Loucy (cell line): Measurements from ENCODE around the gene C19orf85.

ENCODE experiments used
- H2AFZ ChIP-seq: fragments of 200-600 bp; sonication (generic); 2 replicates; pipeline ENCODE4 v1.6.0; 2016; ENCODE audit warnings: antibody characterized with exemption, mild to moderate bottlenecking, low read length, moderate library complexity
- H3F3A ChIP-seq: fragments of 200-600 bp; 2 replicates; pipeline ENCODE4 v1.6.0; 2016; ENCODE audit warnings: antibody characterized with exemption, low read depth, mild to moderate bottlenecking
- H3K27me3 ChIP-seq: fragments of 200-600 bp; sonication (generic); 2 replicates; pipeline ENCODE4 v1.6.1; 2014; ENCODE audit warnings: low read length, mild to moderate bottlenecking; ENCODE audit not compliant: insufficient read depth, poor library complexity, severe bottlenecking
- H3K36me3 ChIP-seq: fragments of 200-600 bp; sonication (generic); 2 replicates; pipeline ENCODE4 v1.6.1; 2016; ENCODE audit warnings: low read length; ENCODE audit not compliant: insufficient read depth
- H3K4me1 ChIP-seq: fragments of 200-600 bp; sonication (generic); 2 replicates; pipeline ENCODE4 v1.5.1; 2014; ENCODE audit warnings: low read length, mild to moderate bottlenecking; ENCODE audit not compliant: insufficient read depth, poor library complexity, severe bottlenecking
- H3K4me2 ChIP-seq: fragments of 200-600 bp; sonication (generic); 2 replicates; pipeline ENCODE4 v1.6.0; 2014; ENCODE audit warnings: antibody characterized with exemption, low read length, low read depth, mild to moderate bottlenecking; ENCODE audit not compliant: poor library complexity, severe bottlenecking
- H3K4me3 ChIP-seq: fragments of 200-600 bp; sonication (generic); 2 replicates; pipeline ENCODE4 v1.5.1; 2014; ENCODE audit warnings: low read length, mild to moderate bottlenecking, mixed read lengths; ENCODE audit not compliant: poor library complexity, severe bottlenecking
- H3K79me2 ChIP-seq: fragments of 200-600 bp; sonication (generic); 2 replicates; pipeline ENCODE4 v1.6.1; 2014; ENCODE audit warnings: low read length; ENCODE audit not compliant: insufficient read depth
- H3K9ac ChIP-seq: fragments of 200-600 bp; sonication (generic); 2 replicates; pipeline ENCODE4 v1.6.0; 2014; ENCODE audit warnings: mild to moderate bottlenecking, low read depth, low read length, moderate library complexity; ENCODE audit not compliant: poor library complexity, severe bottlenecking
- H3K9me2 ChIP-seq: fragments of 200-600 bp; sonication (generic); replicated peaks from 2 replicates; pipeline ENCODE4 v1.6.1; 2016; ENCODE audit warnings: low read depth, low read length, mixed read lengths
- H3K9me3 ChIP-seq: fragments of 200-600 bp; sonication (generic); 2 replicates; pipeline ENCODE4 v1.6.1; 2014; ENCODE audit warnings: mild to moderate bottlenecking, antibody characterized with exemption, low read length, low read depth; ENCODE audit not compliant: insufficient read depth
- H4K20me1 ChIP-seq: fragments of 200-600 bp; sonication (generic); 2 replicates; pipeline ENCODE4 v1.6.0; 2014; ENCODE audit warnings: antibody characterized with exemption, low read length, mild to moderate bottlenecking; ENCODE audit not compliant: insufficient read depth, poor library complexity, severe bottlenecking
- CTCF ChIP-seq: fragments of 200-600 bp; sonication (generic); conservative IDR thresholded peaks from 2 replicates; pipeline ENCODE4 v1.5.1; 2014; ENCODE audit warnings: mild to moderate bottlenecking, antibody characterized with exemption, low read length
- EZH2phosphoT487 ChIP-seq: fragments of 200-600 bp; IDR thresholded peaks from 2 replicates; pipeline ENCODE4 v1.6.1; 2018; ENCODE audit warnings: antibody characterized with exemption, mild to moderate bottlenecking, moderate library complexity, borderline replicate concordance

Gene C19orf85

DNA sequence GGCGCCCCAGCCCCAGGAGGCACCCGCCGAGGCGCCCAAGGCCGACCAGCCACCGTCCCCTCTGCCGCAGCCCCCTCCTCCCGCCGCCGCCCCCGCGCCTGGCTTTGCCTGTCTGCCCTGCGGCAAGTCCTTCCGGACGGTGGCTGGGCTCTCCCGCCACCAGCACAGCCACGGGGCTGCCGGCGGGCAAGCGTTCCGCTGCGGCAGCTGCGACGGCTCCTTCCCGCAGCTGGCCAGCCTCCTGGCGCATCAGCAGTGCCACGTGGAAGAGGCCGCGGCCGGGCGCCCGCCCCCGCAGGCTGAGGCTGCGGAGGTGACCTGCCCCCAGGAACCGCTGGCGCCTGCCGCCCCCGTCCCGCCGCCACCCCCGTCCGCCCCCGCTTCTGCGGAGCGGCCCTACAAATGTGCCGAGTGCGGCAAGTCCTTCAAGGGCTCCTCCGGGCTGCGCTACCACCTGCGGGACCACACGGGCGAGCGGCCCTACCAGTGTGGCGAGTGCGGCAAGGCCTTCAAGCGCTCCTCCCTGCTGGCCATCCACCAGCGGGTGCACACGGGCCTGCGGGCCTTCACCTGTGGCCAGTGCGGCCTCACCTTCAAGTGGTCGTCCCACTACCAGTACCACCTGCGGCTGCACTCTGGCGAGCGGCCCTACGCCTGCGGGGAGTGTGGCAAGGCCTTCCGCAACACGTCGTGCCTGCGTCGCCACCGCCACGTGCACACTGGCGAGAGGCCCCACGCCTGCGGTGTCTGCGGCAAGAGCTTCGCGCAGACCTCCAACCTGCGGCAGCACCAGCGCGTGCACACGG is 17.8 kb upstream of the C19orf85 start:
- no peak for TF ChIP-seq CTCF
- no peak for TF ChIP-seq EZH2phosphoT487

GRCh38 chr19:55481794-55482155 is 17.2 kb upstream of the C19orf85 start:
- no peak overlapping the region for H3K4me3 ChIP-seq
- H3F3A ChIP-seq, result no peaks in the 10 kb centered on the region

More for the DNA sequence above, 17.8 kb upstream of the C19orf85 start:
- no peaks in the 10 kb centered on the region for H3K27me3 ChIP-seq
- H3K4me2 ChIP-seq, result no peak overlapping the region
- H3K4me3 ChIP-seq, result no peak overlapping the region
- peaks cover 8% of the 10 kb centered on the region for H4K20me1 ChIP-seq
- peaks cover 19% of the 10 kb centered on the region for H3K79me2 ChIP-seq
- no peaks in the 10 kb centered on the region for H3K9me2 ChIP-seq
- no peaks in the 10 kb centered on the region for H3K36me3 ChIP-seq
- H3K9ac ChIP-seq, result no peak overlapping the region
- H3F3A ChIP-seq, result no peaks in the 10 kb centered on the region
- H3K4me1 ChIP-seq, result peaks cover 30% of the 10 kb centered on the region
- H2AFZ ChIP-seq, result no peak overlapping the region
- no peaks in the 10 kb centered on the region for H3K9me3 ChIP-seq

GRCh38 chr19:55481148-55481793 is 16.7 kb upstream of the C19orf85 start:
- Histone ChIP-seq H3F3A (no peaks in the 10 kb centered on the region), H2AFZ (no peak overlapping the region), H3K36me3 (no peaks in the 10 kb centered on the region), H3K27me3 (no peaks in the 10 kb centered on the region), H4K20me1 (peaks cover 8% of the 10 kb centered on the region), H3K4me1 (peaks cover 25% of the 10 kb centered on the region), H3K4me3 (no peak overlapping the region), H3K9me3 (no peaks in the 10 kb centered on the region), H3K9ac (no peak overlapping the region), H3K9me2 (no peaks in the 10 kb centered on the region), H3K79me2 (peaks cover 19% of the 10 kb centered on the region), H3K4me2 (no peak overlapping the region)
- TF ChIP-seq EZH2phosphoT487 (no peak), CTCF (no peak)

More at GRCh38 chr19:55481794-55482155, 17.2 kb upstream of the C19orf85 start:
- no peak for TF ChIP-seq CTCF
- TF ChIP-seq EZH2phosphoT487, result no peak
- Histone ChIP-seq H3K27me3 (no peaks in the 10 kb centered on the region), H3K4me2 (no peak overlapping the region), H3K79me2 (peaks cover 19% of the 10 kb centered on the region), H3K9me3 (no peaks in the 10 kb centered on the region), H3K4me1 (peaks cover 26% of the 10 kb centered on the region), H4K20me1 (peaks cover 8% of the 10 kb centered on the region), H3K9ac (no peak overlapping the region), H3K36me3 (no peaks in the 10 kb centered on the region), H3K9me2 (no peaks in the 10 kb centered on the region), H2AFZ (no peak overlapping the region)
